Thyroid gland (tissue), 4 donors: ENCODE data around the gene GGCX.

Source experiments
- CTCF ChIP-seq, 6 experiments: fragments of 200-600 bp in 3 of 6; fragments of 450-650 bp in 3 of 6; sonication (generic) in 3 of 6; IDR thresholded peaks; one replicate each; pipeline ENCODE4 v1.5.1; 2016 to 2019; ENCODE audit warnings: antibody characterized with exemption in 6 of 6, mild to moderate bottlenecking in 2 of 6, inconsistent platforms in 1 of 6, moderate library complexity in 1 of 6
- POLR2A ChIP-seq, 2 donors: fragments of 450-650 bp; IDR thresholded peaks; one replicate each; pipeline ENCODE4 v1.6.1; 2017; ENCODE audit warnings: antibody characterized with exemption in 2 of 2, mild to moderate bottlenecking in 2 of 2, moderate library complexity in 1 of 2

- no peak for TF ChIP-seq CTCF (IDR thresholded peaks at IDR 0.05)
- no peak for TF ChIP-seq POLR2A (IDR thresholded peaks at IDR 0.05)
These were observed 18.1 kb upstream of the GGCX start for GRCh38 chr2:85579266-85579935.
